GM12878 (cell line): ENCODE data around the gene ANKRD34A. TPM values are rescaled to one million over a fixed set of nuclear protein-coding genes. Genes with fewer than 3 reads are reported as not detected.

ENCODE experiments used
- ATAC-seq: fragments of 200-7000 bp; cut with Tn5 transposase; 3 replicates; pipeline ENCODE4 v1.9.1; 2020; ENCODE audit warnings: mild to moderate bottlenecking, moderate library complexity
- BruUV-seq: library from RNA; stranded (reverse); fragments of 400-500 nt; replicated peaks from 2 replicates; lab custom pipeline; 2021; lab: Mats Ljungman, UMichigan
- CTCF ChIA-PET: fragments of 300-600 bp; sonication (Branson Sonifier 250); formaldehyde crosslinking; extraction: SDS; loops from one replicate; lab custom pipeline; 2021; ENCODE audit warnings: inconsistent platforms; lab: Yijun Ruan, JAX
- POLR2A ChIA-PET: fragments of 350-600 bp; formaldehyde crosslinking; extraction: SDS; loops from one replicate; lab custom pipeline; 2021; ENCODE audit warnings: inconsistent platforms; lab: Charles Lee
- RAD21 ChIA-PET: fragments of 300-600 bp; sonication (Branson Sonifier 250); formaldehyde crosslinking; loops from one replicate; lab custom pipeline; 2023; ENCODE audit warnings: antibody characterized with exemption; ENCODE audit not compliant: unreplicated experiment; lab: Charles Lee
- SMC1A ChIA-PET: fragments of 300-600 bp; sonication (Branson Sonifier 250); formaldehyde crosslinking; loops from one replicate; lab custom pipeline; 2023; ENCODE audit not compliant: unreplicated experiment, uncharacterized antibody; lab: Charles Lee
- DNase-seq: peaks from one replicate; pipeline ENCODE4 v3.0.0-alpha.2; 2011; ENCODE audit warnings: low read depth, low spot score
- FAIRE-seq: peaks from 3 replicates; lab custom pipeline; 2011; peaks lifted over from hg19 to GRCh38; lab: Jason Lieb, UNC
- H2AFZ ChIP-seq: 2 replicates; pipeline ENCODE4 v1.6.0; 2011; ENCODE audit warnings: low read depth, low read length, control low read depth; ENCODE audit not compliant: control insufficient read depth
- H3K27ac ChIP-seq: 2 replicates; pipeline ENCODE4 v1.5.1; 2011; ENCODE audit warnings: control low read depth; ENCODE audit not compliant: control insufficient read depth, insufficient read depth
- H3K27me3 ChIP-seq, 2 experiments: replicated peaks in 1 of 2; 2 replicates each; pipeline versions ENCODE4 v1.6.0 to v1.6.1; 2011; ENCODE audit warnings: low read length in 1 of 2; ENCODE audit not compliant: control insufficient read depth in 2 of 2, insufficient read depth in 2 of 2
- H3K36me3 ChIP-seq, 2 experiments: 2 replicates each; pipeline ENCODE4 v1.5.1; 2011; ENCODE audit warnings: low read length in 1 of 2; ENCODE audit not compliant: control insufficient read depth in 2 of 2, insufficient read depth in 2 of 2
- H3K4me1 ChIP-seq: 2 replicates; pipeline ENCODE4 v1.6.1; 2011; ENCODE audit warnings: mild to moderate bottlenecking, low read length, moderate library complexity, mixed read lengths; ENCODE audit not compliant: control insufficient read depth, insufficient read depth
- H3K4me2 ChIP-seq: 2 replicates; pipeline ENCODE4 v1.6.0; 2011; ENCODE audit warnings: control low read depth; ENCODE audit not compliant: control insufficient read depth, insufficient read depth
- H3K4me3 ChIP-seq: fragments of 200-600 bp; sonication (generic); 2 replicates; pipeline ENCODE4 v1.5.1; 2016
- H3K79me2 ChIP-seq: 2 replicates; pipeline ENCODE4 v1.6.0; 2011; ENCODE audit warnings: low read length; ENCODE audit not compliant: control insufficient read depth, insufficient read depth
- H3K9ac ChIP-seq: 2 replicates; pipeline ENCODE4 v1.8.0; 2011; ENCODE audit warnings: low read length, control low read depth, mixed read lengths; ENCODE audit not compliant: control insufficient read depth, insufficient read depth
- H3K9me3 ChIP-seq: replicated peaks from 3 replicates; pipeline ENCODE4 v1.5.1; 2011; ENCODE audit warnings: mild to moderate bottlenecking, low read length; ENCODE audit not compliant: control insufficient read depth, insufficient read depth
- H4K20me1 ChIP-seq: 2 replicates; pipeline ENCODE4 v1.6.0; 2011; ENCODE audit not compliant: control insufficient read depth, insufficient read depth
- BHLHE40 ChIP-seq, 2 experiments: fragments of 450-650 bp in 1 of 2; IDR thresholded peaks; 2 replicates each; pipeline ENCODE4 v1.6.1; 2011 to 2017; ENCODE audit warnings: low read depth in 2 of 2, borderline replicate concordance in 1 of 2, improper control_type of control experiment in 1 of 2, low read length in 1 of 2, mild to moderate bottlenecking in 1 of 2
- CUX1 ChIP-seq: IDR thresholded peaks from 2 replicates; pipeline ENCODE4 v1.6.1; 2012; ENCODE audit warnings: improper control_type of control experiment, low read depth, low read length; ENCODE audit not compliant: insufficient replicate concordance
- IKZF1 ChIP-seq: fragments of 450-650 bp; conservative IDR thresholded peaks from 2 replicates; pipeline ENCODE4 v1.6.1; 2017; ENCODE audit warnings: antibody characterized with exemption, mild to moderate bottlenecking
- RAD51 ChIP-seq: fragments of 450-650 bp; IDR thresholded peaks from 2 replicates; pipeline ENCODE4 v1.6.1; 2016; ENCODE audit warnings: moderate library complexity, mild to moderate bottlenecking, inconsistent platforms
- SMAD5 ChIP-seq: IDR thresholded peaks from 2 replicates; pipeline ENCODE4 v1.6.1; 2016; ENCODE audit warnings: antibody characterized with exemption, low read depth
- TCF7 ChIP-seq: IDR thresholded peaks from 2 replicates; pipeline ENCODE4 v1.6.1; 2014; ENCODE audit warnings: antibody characterized with exemption, borderline replicate concordance
- WGBS: methylation state at CpG from one replicate; pipeline ENCODE4 v1.1.6; 2016; ENCODE audit warnings: low lambda C conversion rate; ENCODE audit not compliant: insufficient replicate concordance, insufficient coverage; ENCODE audit errors: missing lambda C conversion rate; 5-methylcytosine and 5-hydroxymethylcytosine counted together
- in situ Hi-C: fragments of 300-500 bp; cut with MboI; formaldehyde crosslinking; loops from 9 replicates; pipeline ENCODE4 v1.14.3; 2018; ENCODE audit warnings: mixed read lengths
- intact Hi-C: fragments of 100-400 bp; cut with micrococcal nuclease; formaldehyde crosslinking; loops from one replicate; pipeline ENCODE4 v1.14.2; 2022; ENCODE audit not compliant: unreplicated experiment
- polyA plus RNA-seq, 11 experiments: library from polyadenylated mRNA; depleted of rRNA in 4 of 11; unstranded in 6 of 11; stranded (reverse) in 5 of 11; fragments of >200 nt; fragmentation: Nextera tagmentation in 4 of 11; fragmentation: Illumina TruSeq in 1 of 11; extraction: Ambion mirVana in 4 of 11; extraction: Trizol in 1 of 11; gene quantifications; 1 replicate in 1 of 11; 2 replicates in 10 of 11; pipeline versions ENCODE4 v1.2.1 to v1.2.3, GENCODE V29; 2011 to 2016; ENCODE audit warnings: inconsistent platforms in 2 of 11, missing spikeins in 2 of 11, low read depth in 1 of 11
- total RNA-seq, 4 experiments: library from RNA; depleted of rRNA in 3 of 4; stranded (reverse); fragments of >200 nt in 3 of 4; fragmentation: Illumina TruSeq in 1 of 4; extraction: Trizol in 1 of 4; gene quantifications; 2 replicates each; pipeline versions ENCODE4 v1.2.1 to v1.2.3, GENCODE V29; 2013 to 2021

ANKRD34A gene
- total and polyA plus RNA-seq, 10 of the 15 experiments (the other 5 are each of a cell fraction or from before 2014, with no cell fraction given) = 0.40 to 3.5 (median 1.6) TPM

GRCh38 chr1:145964328-145965118 is at the start of gene ANKRD34A, which contains the start of gene POLR3GL (continued):
- TF ChIP-seq CUX1 = no peak
- peak; percentile 85; the same call in 1 of the 2 replicates for TF ChIP-seq SMAD5
- TF ChIP-seq IKZF1 = no peak; the same call in 1 of the 2 replicates
- TF ChIP-seq, all 136 proteins: peak for 26

GRCh38 chr1:146013559-146013922 is 49.2 kb upstream of the ANKRD34A start:
- intact Hi-C loops = loop anchor here (1.0 to 5.0 kb wide), 4 partner anchors 36 to 276 kb away; no protein-coding TSS in a partner anchor
- Histone ChIP-seq H3K4me2 (no peak overlapping the region), H3K36me3 (no peaks in the 10 kb centered on the region), H3K27me3 (peaks cover 0 to 1% of the 10 kb centered on the region in 2 experiments; a peak in 3 of 4 replicates), H3K4me1 (no peaks in the 10 kb centered on the region), H3K9me3 (no peaks in the 10 kb centered on the region), H4K20me1 (no peaks in the 10 kb centered on the region), H3K27ac (no peak overlapping the region), H3K9ac (no peak overlapping the region), H2AFZ (no peak overlapping the region), H3K4me3 (no peak overlapping the region), H3K79me2 (no peaks in the 10 kb centered on the region)
- no TSS peak for BruUV-seq
- SMC1A ChIA-PET = no interaction called here
- in situ Hi-C loops = loop anchor here (5.0 kb wide), 1 partner anchor 116 kb away; no protein-coding TSS in a partner anchor
- CTCF ChIA-PET = interaction anchor here (0.7 to 18.6 kb wide), 6 partner anchors 20 to 291 kb away, joined by 3 to 361 read pairs (median 10); partner anchors contain the start of genes ANKRD35 and NUDT17
- POLR2A ChIA-PET = interaction anchor here (0.6 kb wide), 1 partner anchor 38 kb away, joined by 4 read pairs; no protein-coding TSS in a partner anchor
- FAIRE-seq (no peak), ATAC-seq (no peak), DNase-seq (no peak)
- peak in 1 of 2 experiments; percentile 27; a peak in 1 of 4 replicates for TF ChIP-seq BHLHE40 (IDR thresholded peaks at IDR 0.05; ENCODE audit: borderline replicate concordance in 1 of 2, low read depth in 2 of 2, low read length in 1 of 2)
- TF ChIP-seq TCF7 = no peak
- peak; percentile 73; the same call in 1 of the 2 replicates for TF ChIP-seq RAD51
- RAD21 ChIA-PET = interaction anchor here (2.3 kb wide), 1 partner anchor 36 kb away, joined by 5 read pairs; no protein-coding TSS in a partner anchor
- WGBS = 58% methylated on average over 6 of the region's 6 CpGs
